GM13977 (cell line): ENCODE data around the gene ARHGAP6.
"Not testable (repeated sequence)": the region's sequence is repeated elsewhere in the genome, so short reads cannot be mapped to it uniquely, and the experiment has no call there.

ENCODE experiments used
- DNase-seq: peaks from one replicate; pipeline ENCODE4 v3.0.0; 2012; ENCODE audit warnings: low spot score
- CTCF ChIP-seq: IDR thresholded peaks from 2 replicates; pipeline ENCODE4 v1.5.1; 2012; ENCODE audit warnings: mild to moderate bottlenecking, control low read depth; ENCODE audit not compliant: insufficient read depth; ENCODE audit errors: extremely low read depth, missing control alignments
- in situ Hi-C: fragments of 300-500 bp; cut with MboI; formaldehyde crosslinking; loops from one replicate; pipeline ENCODE4 v1.12.0; 2022; ENCODE audit warnings: low sequenced_read_pairs, low pct_unique_long_range_greater_than_20kb, mixed read lengths, inconsistent platforms; ENCODE audit not compliant: unreplicated experiment

ARHGAP6 gene

GRCh38 chrX:11124112-11124511 is 541.6 kb downstream of the ARHGAP6 start:
- TF ChIP-seq CTCF = no peak
- no peak for DNase-seq
- in situ Hi-C loops = no loop called here

- in situ Hi-C loops, DNase-seq: not testable (repeated sequence)
Observed at GRCh38 chrX:11123087-11123486, 542.6 kb downstream of the ARHGAP6 start.

- in situ Hi-C loops = no loop called here
- no peak for TF ChIP-seq CTCF
- no peak for DNase-seq
Observed at GRCh38 chrX:11119313-11119943, 546.3 kb downstream of the ARHGAP6 start.

- DNase-seq = no peak
- in situ Hi-C loops = no loop called here
- no peak for TF ChIP-seq CTCF
Observed at GRCh38 chrX:11117745-11118144, 548.0 kb downstream of the ARHGAP6 start.

GRCh38 chrX:11113731-11114130 is 552.0 kb downstream of the ARHGAP6 start:
- TF ChIP-seq CTCF = no peak
- in situ Hi-C loops = no loop called here
- DNase-seq = no peak

- in situ Hi-C loops = no loop called here
- DNase-seq = no peak
- no peak for TF ChIP-seq CTCF
Observed at GRCh38 chrX:11111947-11112346, 553.8 kb downstream of the ARHGAP6 start.

GRCh38 chrX:11111037-11111851 is 554.5 kb downstream of the ARHGAP6 start, which contains the start of gene HCCS:
Gene HCCS, plus strand, starts transcription at chrX:11111332. Its CDS starts 729 bp downstream, at chrX:11112061.
- in situ Hi-C loops = no loop called here
- DNase-seq = peak; percentile 80
- TF ChIP-seq CTCF = no peak
